VCaP (cell line): ENCODE measurements around the gene DNAH14.
"Not testable (repeated sequence)": the region's sequence is repeated elsewhere in the genome, so short reads cannot be mapped to it uniquely, and the experiment has no call there.

ENCODE experiments used
- H3K27ac ChIP-seq: fragments of 450-650 bp; 2 replicates; pipeline ENCODE4 v1.5.1; 2017
- TF ChIP-seq, protein P1 (sequence below): fragments of 450-650 bp; conservative IDR thresholded peaks from 2 replicates; pipeline ENCODE4 v1.5.1; 2017; ENCODE audit warnings: mild to moderate bottlenecking, moderate library complexity

Gene DNAH14

DNA sequence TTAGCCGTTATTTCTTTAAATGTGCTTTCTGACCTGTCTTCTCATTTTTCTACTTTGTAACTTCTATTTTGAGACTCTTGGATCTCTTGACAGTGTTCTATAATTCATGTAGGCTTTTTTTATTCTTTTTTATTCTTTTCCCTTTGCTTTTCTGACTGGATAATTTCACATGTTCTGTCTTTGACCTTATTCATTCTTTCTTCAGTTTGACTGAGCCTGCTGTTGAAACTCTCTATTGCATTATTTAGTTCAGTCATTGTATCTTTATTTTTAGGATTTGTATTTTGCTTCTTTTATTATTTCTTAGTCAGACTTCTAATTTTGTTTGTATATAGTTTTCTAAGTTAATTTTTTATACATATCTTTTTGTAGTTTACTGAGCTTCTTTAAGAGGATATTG lies 66.1 kb downstream of the DNAH14 start:
- TF ChIP-seq, protein P1, sequence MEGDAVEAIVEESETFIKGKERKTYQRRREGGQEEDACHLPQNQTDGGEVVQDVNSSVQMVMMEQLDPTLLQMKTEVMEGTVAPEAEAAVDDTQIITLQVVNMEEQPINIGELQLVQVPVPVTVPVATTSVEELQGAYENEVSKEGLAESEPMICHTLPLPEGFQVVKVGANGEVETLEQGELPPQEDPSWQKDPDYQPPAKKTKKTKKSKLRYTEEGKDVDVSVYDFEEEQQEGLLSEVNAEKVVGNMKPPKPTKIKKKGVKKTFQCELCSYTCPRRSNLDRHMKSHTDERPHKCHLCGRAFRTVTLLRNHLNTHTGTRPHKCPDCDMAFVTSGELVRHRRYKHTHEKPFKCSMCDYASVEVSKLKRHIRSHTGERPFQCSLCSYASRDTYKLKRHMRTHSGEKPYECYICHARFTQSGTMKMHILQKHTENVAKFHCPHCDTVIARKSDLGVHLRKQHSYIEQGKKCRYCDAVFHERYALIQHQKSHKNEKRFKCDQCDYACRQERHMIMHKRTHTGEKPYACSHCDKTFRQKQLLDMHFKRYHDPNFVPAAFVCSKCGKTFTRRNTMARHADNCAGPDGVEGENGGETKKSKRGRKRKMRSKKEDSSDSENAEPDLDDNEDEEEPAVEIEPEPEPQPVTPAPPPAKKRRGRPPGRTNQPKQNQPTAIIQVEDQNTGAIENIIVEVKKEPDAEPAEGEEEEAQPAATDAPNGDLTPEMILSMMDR: no peak
- no peak overlapping the region for H3K27ac ChIP-seq

DNA sequence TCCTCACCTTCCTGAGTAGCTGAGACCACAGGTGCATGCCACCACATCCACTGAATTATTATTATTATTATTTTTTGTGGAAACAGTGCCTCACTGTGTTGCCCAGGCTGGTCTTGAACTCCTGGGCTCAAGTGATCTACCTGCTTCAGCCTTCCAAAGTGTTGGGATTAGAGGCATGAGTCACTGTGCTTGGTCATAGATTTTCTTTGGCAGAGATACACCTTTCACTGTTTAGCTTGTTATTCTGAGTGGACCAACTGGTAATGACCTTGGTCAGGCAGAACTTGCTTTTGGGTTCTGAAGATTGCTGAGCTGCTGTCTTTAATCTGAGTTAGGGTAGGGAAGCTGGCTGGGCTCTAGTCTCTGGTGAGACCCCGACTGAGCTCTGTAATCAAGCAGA lies 66.8 kb downstream of the DNAH14 start:
- TF ChIP-seq, protein P1: no peak
- no peak overlapping the region for H3K27ac ChIP-seq

DNA sequence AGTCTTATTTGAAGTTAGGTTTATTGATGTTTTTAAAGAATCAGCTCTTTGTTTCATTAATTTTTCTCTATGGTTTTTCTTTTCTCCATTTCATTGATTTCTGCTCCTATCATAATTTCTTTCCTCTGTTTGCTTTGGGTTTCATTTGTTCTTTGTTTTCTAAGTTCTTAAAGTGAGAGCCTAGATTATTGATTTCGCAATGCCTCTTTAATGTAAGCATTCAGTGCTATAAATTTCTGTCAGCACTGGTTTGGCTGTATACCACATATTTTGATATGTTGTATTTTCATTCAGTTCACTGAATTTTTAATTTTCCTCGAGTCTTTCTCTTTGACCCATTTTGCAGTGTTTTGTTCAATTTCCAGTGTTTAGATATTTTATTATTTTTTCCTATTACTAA lies 68.7 kb downstream of the DNAH14 start:
- H3K27ac ChIP-seq: no peak overlapping the region
- TF ChIP-seq, protein P1: no peak

DNA sequence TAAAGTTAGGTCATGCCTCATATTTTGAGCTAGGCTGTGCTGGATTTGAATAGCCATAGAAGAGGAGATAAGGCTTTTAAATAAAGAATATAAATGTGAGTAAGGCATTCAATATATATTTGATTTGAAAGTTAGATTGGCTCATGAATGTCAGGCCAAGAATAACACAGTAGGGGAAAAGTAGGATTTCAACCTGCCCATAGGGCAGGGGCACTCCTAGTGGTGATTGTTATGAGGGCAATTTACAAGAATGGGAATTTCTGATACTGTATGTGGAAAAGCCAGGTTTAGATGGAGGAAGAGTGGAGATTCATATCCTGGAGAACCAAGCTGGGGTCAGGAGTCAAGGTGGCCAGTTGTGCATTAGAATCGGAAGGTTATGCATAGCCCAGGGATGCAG lies 74.9 kb downstream of the DNAH14 start:
- H3K27ac ChIP-seq: no peak overlapping the region
- TF ChIP-seq, protein P1: 0 out of 2 replicates have a peak, but pooled peaks have one; percentile 22

DNA sequence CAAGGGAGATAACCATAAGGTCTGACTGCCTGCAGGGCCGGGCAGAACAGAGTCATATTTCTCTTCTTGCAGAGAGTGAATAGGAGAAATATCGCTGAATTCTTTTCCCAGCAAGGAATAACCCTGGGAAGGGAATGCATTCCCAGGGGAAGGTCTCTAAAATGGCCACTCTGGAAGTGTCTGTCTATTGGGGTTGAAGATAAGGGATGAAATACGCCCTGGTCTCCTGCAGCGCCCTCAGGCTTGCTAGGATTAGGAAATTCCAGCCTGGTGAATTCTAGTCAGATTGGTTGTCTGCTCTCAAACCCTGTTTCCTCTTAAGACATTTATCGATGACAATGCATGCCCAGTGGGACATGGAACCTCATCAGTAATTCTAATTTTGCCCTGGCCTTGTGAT lies 76.9 kb downstream of the DNAH14 start:
- not testable (repeated sequence) for H3K27ac ChIP-seq

DNA sequence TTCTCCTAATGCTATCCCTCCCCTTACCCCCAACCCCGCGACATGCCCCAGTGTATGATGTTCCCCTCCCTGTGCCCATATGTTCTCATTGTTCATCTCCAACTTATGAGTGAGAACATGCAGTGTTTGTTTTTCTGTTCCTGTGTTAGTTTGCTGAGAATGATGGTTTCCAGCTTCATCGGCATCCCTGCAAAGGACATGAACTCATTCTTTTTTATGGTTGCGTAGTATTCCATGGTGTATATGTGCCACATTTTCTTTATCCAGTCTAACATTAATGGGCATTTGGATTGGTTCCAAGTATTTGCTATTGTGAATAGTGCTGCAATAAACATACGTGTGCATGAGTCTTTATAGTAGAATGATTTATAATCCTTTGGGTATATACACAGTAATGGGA lies 78.6 kb downstream of the DNAH14 start:
- H3K27ac ChIP-seq: not testable (repeated sequence)

DNA sequence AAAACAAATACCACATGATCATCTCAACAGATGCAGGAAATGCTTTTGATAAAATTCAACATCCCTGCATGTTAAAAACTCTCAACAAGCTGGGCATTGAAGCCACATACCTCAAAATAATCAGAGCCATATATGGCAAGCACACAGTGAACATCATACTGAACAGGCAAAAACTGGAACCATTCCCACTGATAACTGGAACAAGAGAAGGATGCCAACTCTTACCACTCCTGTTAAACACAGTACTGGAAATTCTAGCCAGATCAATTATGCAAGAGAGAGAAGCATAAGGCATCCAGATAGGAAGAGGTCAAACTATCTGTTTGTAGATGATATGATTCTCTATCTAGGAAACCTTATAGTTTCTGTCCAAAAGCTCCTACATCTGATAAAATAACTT lies 91.6 kb downstream of the DNAH14 start:
- no peak overlapping the region for H3K27ac ChIP-seq
- TF ChIP-seq, protein P1: no peak

DNA sequence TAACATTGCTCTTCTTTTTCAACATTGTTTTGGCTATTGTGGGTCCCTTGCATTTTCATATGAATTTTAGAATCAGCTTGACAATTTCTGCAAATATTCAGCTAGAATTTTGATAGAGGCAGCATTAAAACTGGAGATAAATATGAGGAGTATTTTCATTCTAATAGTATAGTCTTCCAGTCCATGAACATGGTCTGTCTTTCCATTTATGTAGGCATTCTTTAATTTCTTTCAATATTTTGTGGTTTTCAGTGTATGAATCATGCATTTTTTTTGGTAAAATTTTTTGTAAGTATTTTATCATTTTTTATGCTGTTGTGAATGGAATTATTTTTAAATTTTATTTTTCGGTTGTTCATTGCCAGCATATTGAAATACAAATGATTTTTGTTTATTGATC lies 97.2 kb downstream of the DNAH14 start:
- TF ChIP-seq, protein P1: no peak
- H3K27ac ChIP-seq: no peak overlapping the region

DNA sequence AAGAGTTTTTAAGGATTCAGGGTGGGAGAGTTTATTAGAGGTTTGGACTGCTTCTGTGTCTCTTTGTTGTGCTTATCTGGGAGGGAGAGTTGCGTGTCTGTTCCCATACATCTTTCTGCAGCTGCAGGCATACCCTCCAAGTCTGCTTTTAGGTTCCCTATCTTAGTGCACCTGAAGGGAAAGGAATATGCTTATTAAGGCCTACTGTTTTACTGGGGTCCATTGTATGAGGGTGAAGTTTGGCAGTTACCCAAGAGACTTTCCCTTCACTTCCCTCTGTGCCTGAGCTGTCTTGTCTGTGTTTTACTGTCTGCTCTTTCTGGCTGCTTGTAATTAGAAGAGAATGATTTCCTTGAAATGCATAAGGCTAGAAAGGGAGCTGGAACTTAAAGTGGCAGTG lies 107.0 kb downstream of the DNAH14 start:
- H3K27ac ChIP-seq: peak overlapping the region; percentile 61
